GM10248 (cell line): Measurements from ENCODE around the gene SLC7A5.

ENCODE experiments used
- CTCF ChIA-PET: fragments of 300-600 bp; sonication (Branson Sonifier 250); formaldehyde crosslinking; extraction: SDS; loops from one replicate; lab custom pipeline; 2021; ENCODE audit warnings: antibody characterized with exemption; lab: Yijun Ruan, JAX
- POLR2A ChIA-PET: fragments of 350-650 bp; sonication (Branson Sonifier 250); formaldehyde crosslinking; extraction: SDS; loops from one replicate; lab custom pipeline; 2020; ENCODE audit warnings: antibody characterized with exemption; lab: Yijun Ruan, JAX
- DNase-seq: peaks from one replicate; pipeline ENCODE4 v3.0.0; 2012; ENCODE audit errors: extremely low spot score
- CTCF ChIP-seq: IDR thresholded peaks from 2 replicates; pipeline ENCODE4 v1.5.1; 2012; ENCODE audit warnings: mild to moderate bottlenecking, low read depth; ENCODE audit errors: extremely low read depth, missing control alignments, control extremely low read depth

Gene SLC7A5

GRCh38 chr16:87784812-87785211, 84.5 kb downstream of the SLC7A5 start:
- no peak for TF ChIP-seq CTCF
- CTCF ChIA-PET, result interaction anchor here (1.4 to 8.2 kb wide), 2 partner anchors 65 to 84 kb away, joined by 3 to 236 read pairs; partner anchors contain the start of gene SLC7A5
- no peak for DNase-seq
- POLR2A ChIA-PET, result no interaction called here

- DNase-seq, result no peak
- no peak for TF ChIP-seq CTCF
- ChIA-PET POLR2A (no interaction called here), CTCF (interaction anchor here (1.2 to 8.2 kb wide), 9 partner anchors 8 to 126 kb away, joined by 3 to 236 read pairs (median 53); partner anchors contain the start of gene SLC7A5)
Measured at GRCh38 chr16:87782033-87782432, 87.3 kb downstream of the SLC7A5 start.

DNA sequence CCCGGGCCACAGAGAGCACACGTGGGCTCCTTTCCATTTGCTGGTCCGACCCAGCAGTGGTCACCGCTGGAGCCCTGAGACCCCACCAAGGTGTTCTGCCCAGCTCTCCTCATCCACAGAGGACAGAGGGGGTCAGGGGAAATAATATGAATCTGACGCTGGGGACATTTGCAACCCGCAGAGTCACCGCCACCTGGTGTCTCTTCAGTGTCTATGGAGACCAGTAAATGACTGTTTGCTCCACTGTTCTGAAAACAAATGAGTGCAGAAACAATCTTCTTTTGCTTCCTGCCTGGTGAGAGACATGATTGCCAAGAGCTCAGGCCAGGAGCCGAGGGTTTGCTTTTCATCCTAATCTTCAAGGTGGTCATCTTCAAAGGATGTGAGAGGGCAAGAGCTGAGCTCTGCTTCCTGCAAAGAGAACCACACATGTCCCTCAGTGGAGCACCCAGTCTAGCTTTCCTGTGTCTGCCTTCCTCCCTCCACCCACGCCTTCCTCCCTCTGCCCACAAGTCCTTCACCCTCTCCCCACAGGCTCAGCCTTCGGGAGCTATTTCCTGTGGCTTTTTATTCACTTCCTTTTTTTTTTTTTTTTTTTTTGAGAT, 88.8 kb downstream of the SLC7A5 start:
- TF ChIP-seq CTCF, result peak; percentile 8
- CTCF ChIA-PET, result interaction anchor here (0.8 to 8.2 kb wide), 20 partner anchors 10 to 456 kb away, joined by 3 to 236 read pairs (median 18); partner anchors contain the start of gene SLC7A5
- POLR2A ChIA-PET, result interaction anchor here (0.6 to 1.6 kb wide), 6 partner anchors 30 to 764 kb away, joined by 3 to 6 read pairs (median 6); partner anchors contain the start of gene SLC7A5
- peak; percentile 59 for DNase-seq
